Measurements from ENCODE around the gene HS3ST4.
A peak's percentile ranks its signal among the peaks of the same experiment; 100 is the strongest.

Gene HS3ST4

GRCh38 chr16:25828510-25828909, 136.8 kb downstream of the HS3ST4 start:
- no peak for FAIRE-seq

GRCh38 chr16:25832291-25832690, 140.5 kb downstream of the HS3ST4 start:
- no peak for FAIRE-seq

- FAIRE-seq, result no peak
These were observed 142.3 kb downstream of the HS3ST4 start for GRCh38 chr16:25834101-25834500.

- no peak for FAIRE-seq
These were observed 143.4 kb downstream of the HS3ST4 start for GRCh38 chr16:25835126-25835525.

- peak; percentile 34 for FAIRE-seq
These were observed 147.0 kb downstream of the HS3ST4 start for GRCh38 chr16:25838724-25839186.

- FAIRE-seq, result no peak
These were observed 150.0 kb downstream of the HS3ST4 start for GRCh38 chr16:25841761-25842160.

- FAIRE-seq, result no peak
These were observed 154.1 kb downstream of the HS3ST4 start for GRCh38 chr16:25845901-25846300.

- FAIRE-seq, result no peak
These were observed 162.4 kb downstream of the HS3ST4 start for GRCh38 chr16:25854141-25854540.

GRCh38 chr16:25855063-25855462, 163.3 kb downstream of the HS3ST4 start:
- no peak for FAIRE-seq

GRCh38 chr16:25855818-25856217, 164.1 kb downstream of the HS3ST4 start:
- FAIRE-seq, result no peak

- no peak for FAIRE-seq
These were observed 167.9 kb downstream of the HS3ST4 start for GRCh38 chr16:25859645-25860044.

- FAIRE-seq, result no peak
These were observed 175.3 kb downstream of the HS3ST4 start for GRCh38 chr16:25867041-25867440.

- FAIRE-seq, result no peak
These were observed 176.3 kb downstream of the HS3ST4 start for GRCh38 chr16:25868106-25868505.

GRCh38 chr16:25868706-25869370, 177.1 kb downstream of the HS3ST4 start:
- FAIRE-seq, result no peak

GRCh38 chr16:25872369-25873070, 180.8 kb downstream of the HS3ST4 start:
- no peak for FAIRE-seq

- no peak for FAIRE-seq
These were observed 182.4 kb downstream of the HS3ST4 start for GRCh38 chr16:25874196-25874595.

GRCh38 chr16:25875956-25876598, 184.3 kb downstream of the HS3ST4 start:
- FAIRE-seq, result no peak

- no peak for FAIRE-seq
These were observed 185.3 kb downstream of the HS3ST4 start for GRCh38 chr16:25877103-25877502.

- no peak for FAIRE-seq
These were observed 194.8 kb downstream of the HS3ST4 start for GRCh38 chr16:25886598-25886997.

- no peak for FAIRE-seq
These were observed 197.1 kb downstream of the HS3ST4 start for GRCh38 chr16:25888868-25889267.

- FAIRE-seq, result no peak
These were observed 201.6 kb downstream of the HS3ST4 start for GRCh38 chr16:25893332-25893731.

- no peak for FAIRE-seq
These were observed 202.3 kb downstream of the HS3ST4 start for GRCh38 chr16:25894093-25894492.

GRCh38 chr16:25895380-25895779, 203.6 kb downstream of the HS3ST4 start:
- no peak for FAIRE-seq

- no peak for FAIRE-seq
These were observed 204.7 kb downstream of the HS3ST4 start for GRCh38 chr16:25896411-25896810.
